GM21367 (cell line): ENCODE measurements around the gene NFIB.

Source experiments
- ATAC-seq: cut with Tn5 transposase; IDR thresholded peaks from one replicate; pipeline ENCODE4 v1.9.1; 2021; ENCODE audit not compliant: unreplicated experiment

The NFIB gene

DNA sequence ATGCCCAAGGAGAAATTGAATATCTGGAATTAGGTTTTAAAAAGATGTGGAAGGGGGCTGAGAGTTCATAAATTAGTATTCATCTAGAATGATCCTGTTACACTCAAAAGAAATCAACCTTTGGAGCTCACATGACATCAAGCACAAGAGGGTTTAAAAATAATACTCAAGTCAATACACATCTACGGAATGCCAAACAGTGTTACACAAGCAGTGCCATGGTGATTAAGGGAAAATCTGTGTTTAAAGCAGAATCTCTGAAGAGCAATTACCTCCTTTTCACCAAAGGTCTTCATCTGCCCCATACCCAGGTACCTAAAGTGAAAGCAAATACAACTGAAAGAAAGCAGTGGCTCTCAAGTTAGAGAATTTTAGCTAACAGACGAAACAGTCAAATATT lies 261.6 kb downstream of the NFIB start:
- no peak for ATAC-seq

DNA sequence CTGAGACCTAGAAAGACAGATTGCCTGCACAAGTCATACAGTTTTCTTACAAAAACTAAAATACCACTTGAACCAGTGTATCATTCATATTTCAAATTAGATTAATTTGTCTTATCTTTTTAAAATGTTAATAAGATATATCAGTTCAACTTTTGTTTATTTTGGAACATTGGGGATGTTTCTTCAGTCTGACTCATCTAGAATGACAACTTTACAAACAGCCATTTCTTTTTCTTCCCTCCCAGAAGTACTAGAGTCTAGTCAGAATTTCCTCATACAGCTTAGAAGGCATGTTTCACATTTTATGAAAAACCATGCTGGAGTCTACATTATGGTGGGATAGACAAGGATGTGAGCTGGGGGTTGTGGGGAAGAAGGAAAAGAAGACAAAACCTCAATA lies 262.5 kb downstream of the NFIB start:
- no peak for ATAC-seq

DNA sequence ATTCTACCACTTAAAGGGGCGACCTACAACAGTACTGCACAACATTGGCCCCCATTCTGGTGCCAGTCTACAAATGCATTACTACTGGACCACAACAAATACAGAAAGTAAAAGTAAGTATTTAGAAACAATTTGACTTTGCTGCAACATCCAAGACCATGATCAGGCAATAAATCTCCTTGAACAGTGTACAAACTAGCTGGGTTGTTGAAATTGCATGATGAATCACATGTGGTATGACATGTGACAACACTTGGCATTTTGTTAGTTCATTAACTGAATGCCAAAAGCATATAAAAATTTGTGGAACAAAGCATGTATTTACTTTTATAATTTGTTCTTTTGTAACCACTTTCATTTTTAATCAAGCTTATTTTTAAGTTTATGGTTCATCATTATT lies 270.5 kb downstream of the NFIB start:
- ATAC-seq = no peak

DNA sequence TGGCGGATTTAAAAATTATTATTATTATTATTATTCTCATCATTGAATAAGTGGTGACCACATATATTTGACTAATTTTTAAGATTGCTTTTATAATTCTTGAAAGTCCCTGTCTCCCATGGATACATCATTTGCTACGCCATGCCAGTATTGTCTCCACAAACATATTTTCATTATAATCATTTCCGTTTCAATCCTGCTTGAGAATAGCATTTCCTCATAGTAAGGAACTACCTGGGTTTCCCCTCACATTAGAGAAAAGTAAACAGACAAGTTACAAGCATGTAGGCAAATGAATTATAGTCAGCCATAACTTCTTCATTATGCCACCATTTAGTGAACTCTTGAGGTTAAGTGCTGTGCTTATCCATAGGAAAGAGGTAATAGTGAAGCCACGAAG lies 276.6 kb downstream of the NFIB start:
- no peak for ATAC-seq

DNA sequence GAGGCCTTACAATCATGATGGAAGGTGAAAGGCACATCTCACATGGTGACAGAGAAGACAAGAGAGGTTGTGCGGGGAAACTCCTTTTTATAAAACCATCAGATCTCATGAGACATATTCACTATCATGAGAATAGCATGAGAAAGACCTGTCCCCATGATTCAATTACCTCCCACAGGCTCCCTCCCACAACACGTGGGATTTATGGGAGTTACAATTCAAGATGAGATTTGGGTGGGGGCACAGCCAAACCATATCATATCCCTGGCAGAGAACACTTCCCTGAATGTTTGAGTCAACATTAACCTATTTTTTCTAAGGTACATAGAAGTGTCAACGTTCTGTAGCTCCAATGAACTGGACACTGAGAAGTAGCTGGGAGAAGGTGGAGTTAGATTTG lies 280.9 kb downstream of the NFIB start:
- no peak for ATAC-seq
